Measurements from ENCODE around the gene OR6C75.
"Not testable (repeated sequence)": the region's sequence is repeated elsewhere in the genome, so short reads cannot be mapped to it uniquely, and the experiment has no call there.

The OR6C75 gene

GRCh38 chr12:55362675-55363074, at the start of gene OR6C75:
Gene OR6C75, plus strand, starts transcription at chr12:55362975. Its CDS starts 2,136 bp downstream, at chr12:55365111.
- no peak for DNase-seq

GRCh38 chr12:55314043-55314442, 48.7 kb upstream of the OR6C75 start, which contains the start of gene OR6C1:
Gene OR6C1, plus strand, starts transcription at chr12:55314343. Its CDS starts 6,257 bp downstream, at chr12:55320600.
- no peak for DNase-seq

DNA sequence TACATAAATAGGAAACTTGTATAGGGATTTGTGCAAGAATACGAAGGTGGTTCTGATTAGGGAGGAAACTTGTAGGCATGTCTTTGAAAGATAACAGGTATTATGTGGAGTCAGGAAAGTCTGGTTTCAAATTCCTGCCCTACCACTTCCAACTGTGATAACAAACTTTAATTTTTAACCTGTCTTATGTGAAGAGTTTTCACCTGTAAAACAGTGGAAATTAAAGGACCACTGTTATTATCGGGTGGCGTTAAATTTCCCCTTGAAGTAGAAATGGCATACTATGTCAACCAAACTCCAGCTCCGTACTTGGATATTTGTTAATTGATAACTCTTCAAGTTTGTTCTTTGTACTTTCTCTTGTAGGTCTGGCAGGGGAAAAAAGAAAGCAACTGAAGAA, 42.6 kb upstream of the OR6C75 start:
- DNase-seq = no peak

DNA sequence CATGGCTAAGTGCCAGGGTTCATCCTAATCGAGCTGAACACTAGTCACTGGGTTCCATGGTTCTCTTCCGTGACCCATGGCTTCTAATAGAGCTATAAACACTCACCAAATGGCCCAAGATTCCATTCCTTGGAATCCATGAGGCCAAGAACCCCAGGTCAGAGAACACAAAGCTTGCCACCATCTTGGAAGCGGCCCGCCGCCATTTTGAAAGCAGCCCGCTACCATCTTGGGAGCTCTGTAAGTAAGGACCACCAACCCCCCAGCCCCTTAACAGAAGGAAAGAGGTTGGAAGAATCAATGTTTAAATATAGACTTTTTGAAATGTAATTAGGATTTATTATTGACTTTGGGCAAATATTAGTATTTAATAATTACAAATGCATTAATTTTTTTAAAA, 37.0 kb upstream of the OR6C75 start:
- DNase-seq = not testable (repeated sequence)

GRCh38 chr12:55330446-55330845, 32.3 kb upstream of the OR6C75 start, which contains the start of gene OR6C3:
Gene OR6C3, plus strand, starts transcription at chr12:55330746. Its CDS starts 955 bp downstream, at chr12:55331701.
- DNase-seq = no peak

DNA sequence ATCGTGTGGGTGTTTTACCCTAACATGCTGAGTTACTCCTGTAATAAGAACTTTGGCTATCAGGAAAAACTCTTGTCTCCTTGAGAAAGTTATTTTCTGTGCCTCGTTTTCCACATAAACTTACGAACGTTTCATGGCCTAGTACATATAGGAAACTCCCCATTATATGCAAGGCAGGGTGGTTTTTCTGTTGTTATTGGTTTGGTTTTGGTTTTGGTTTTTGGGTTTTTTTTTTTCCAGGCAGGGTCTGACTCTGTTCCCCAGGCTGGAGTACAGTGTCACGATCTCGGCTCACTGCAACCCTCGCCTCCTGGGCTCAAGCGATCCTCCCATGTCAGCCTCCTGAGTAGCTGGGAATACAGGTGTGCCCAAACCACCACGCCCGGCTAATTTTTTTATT, 26.8 kb upstream of the OR6C75 start:
- DNase-seq = no peak

DNA sequence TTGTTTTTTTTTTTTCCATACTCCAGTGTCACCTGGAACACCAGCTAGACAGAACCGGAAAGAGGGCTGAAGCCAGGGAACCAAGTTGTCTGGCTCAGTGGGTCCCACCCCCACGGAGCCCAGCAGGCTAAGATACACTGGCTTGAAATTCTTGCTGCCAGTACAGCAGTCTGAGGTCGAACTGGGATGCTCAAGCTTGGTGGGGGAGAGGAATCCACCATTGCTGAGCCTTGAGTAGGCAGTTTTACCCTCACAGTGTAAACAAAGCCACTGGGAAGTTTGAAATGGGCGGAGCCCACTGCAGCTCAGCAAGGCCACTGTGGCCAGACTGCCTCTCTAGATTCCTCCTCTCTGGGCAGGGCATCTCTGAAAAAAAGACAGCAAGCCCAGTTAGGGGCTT, 7.4 kb upstream of the OR6C75 start:
- not testable (repeated sequence) for DNase-seq

DNA sequence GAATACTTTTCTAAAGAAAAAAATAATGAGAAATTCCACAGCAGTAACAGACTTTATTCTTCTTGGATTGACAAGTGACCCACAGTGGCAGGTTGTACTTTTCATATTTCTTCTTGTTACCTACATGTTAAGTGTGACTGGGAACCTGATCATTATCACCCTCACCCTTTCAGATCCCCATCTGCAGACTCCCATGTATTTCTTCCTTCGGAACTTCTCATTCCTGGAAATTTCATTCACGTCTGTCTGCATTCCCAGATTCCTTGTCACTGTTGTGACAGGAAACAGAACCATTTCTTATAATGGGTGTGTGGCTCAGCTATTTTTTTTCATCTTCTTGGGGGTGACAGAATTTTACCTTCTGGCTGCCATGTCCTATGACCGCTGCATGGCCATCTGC, 2.3 kb downstream of the OR6C75 start:
- DNase-seq = no peak

- DNase-seq = no peak
Measured at GRCh38 chr12:55372521-55372920, 9.7 kb downstream of the OR6C75 start.

- DNase-seq = no peak
Measured at GRCh38 chr12:55385891-55386290, 23.1 kb downstream of the OR6C75 start.

GRCh38 chr12:55392032-55392795, 29.4 kb downstream of the OR6C75 start:
- DNase-seq = no peak

GRCh38 chr12:55396326-55396725, 33.6 kb downstream of the OR6C75 start:
- DNase-seq = no peak

DNA sequence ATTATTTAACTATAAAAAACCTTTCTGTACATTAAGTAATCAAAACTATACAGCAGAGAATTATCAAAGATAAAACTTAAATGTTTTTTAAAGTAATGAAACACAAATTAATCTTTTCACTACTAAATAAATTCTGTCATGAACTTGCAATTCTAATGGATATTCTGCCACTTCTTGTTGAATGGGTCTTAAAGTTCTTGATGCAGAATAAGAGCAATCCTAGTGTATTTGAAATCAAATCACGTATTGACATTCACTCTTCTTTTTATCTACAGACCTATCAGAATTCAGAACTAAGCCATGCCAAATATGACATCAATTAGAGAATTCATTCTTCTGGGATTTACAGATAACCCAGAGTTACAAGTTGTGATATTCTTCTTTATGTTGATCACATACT, 37.5 kb downstream of the OR6C75 start, which contains the start of gene OR6C65:
Gene OR6C65, plus strand, starts transcription at position 301 of the 400 bp plus-strand sequence. Its CDS starts 0 bp downstream, at position 301.
- DNase-seq = no peak

- DNase-seq = no peak
Measured at GRCh38 chr12:55407866-55408265, 45.1 kb downstream of the OR6C75 start.

DNA sequence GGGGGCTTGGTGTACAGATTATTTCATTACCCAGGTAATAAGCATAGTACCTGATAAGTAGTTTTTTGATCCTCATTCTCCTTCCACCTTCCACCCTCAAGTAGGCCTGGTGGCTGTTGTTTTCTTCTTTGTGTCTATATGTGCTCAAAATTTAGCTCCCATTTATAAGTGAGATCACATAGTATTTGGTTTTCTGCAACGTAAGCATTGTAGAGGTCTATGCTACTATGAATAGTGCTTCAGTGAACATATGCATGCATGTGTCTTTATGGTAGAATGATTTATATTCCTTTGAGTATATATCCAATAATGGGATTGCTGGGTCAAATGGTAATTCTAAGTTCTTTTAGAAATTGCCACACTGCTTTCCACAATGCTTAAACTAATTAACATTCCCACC, 46.4 kb downstream of the OR6C75 start:
- DNase-seq = not testable (repeated sequence)

DNA sequence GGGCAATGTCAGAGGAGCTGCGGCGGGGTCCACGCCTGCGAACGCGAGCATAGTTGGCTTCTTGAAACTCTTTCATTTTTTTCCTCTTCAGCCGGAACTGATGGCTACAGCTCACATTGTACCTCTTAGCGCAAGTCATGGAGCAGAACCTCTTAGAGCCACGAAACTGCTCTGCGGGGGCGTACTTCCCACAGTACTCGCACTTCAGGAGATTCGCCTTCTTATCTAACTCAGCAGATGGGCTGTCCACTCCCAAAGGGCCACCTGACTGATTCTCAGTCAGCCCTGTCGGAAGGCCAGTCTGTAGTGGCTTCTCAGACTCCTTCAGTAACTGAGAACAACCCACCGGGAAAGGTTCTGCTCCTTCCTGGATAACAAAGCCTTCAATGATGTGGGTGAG, 49.4 kb downstream of the OR6C75 start:
- not testable (repeated sequence) for DNase-seq

- not testable (repeated sequence) for DNase-seq
Measured at GRCh38 chr12:55413498-55414388, 51.0 kb downstream of the OR6C75 start.

DNA sequence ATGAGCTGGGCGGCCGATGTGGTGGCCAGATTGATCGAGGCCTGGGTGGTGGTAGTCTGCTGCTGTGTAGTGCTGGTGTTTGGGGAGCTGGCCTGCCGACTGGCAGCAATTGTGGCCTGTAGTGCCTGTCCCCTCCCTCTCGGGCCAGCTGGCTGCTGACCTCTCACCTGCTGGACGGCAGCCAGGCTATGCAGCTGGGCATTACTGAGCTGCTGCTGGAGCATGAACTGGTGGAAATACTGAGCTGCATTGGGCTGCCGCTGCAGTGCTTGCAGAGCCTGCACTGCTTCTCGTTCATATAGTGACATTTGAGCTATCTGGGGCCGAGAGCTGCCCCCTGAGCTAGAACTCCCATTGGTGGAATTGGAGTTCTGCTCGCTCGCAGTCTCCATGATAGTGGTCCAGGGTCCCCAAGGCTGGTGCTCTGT, 51.6 kb downstream of the OR6C75 start:
- DNase-seq = not testable (repeated sequence)

- DNase-seq = not testable (repeated sequence)
Measured at GRCh38 chr12:55414889-55415288, 52.1 kb downstream of the OR6C75 start.

GRCh38 chr12:55416961-55417360, 54.2 kb downstream of the OR6C75 start:
- DNase-seq = no peak

All from 8988T (cell line).